Measurements from ENCODE around the gene CALML3. TPM values are rescaled to one million over a fixed set of nuclear protein-coding genes. Genes with fewer than 3 reads are reported as not detected.

The CALML3 gene
- total RNA-seq, 1 donor from 2014 or later: not detected

DNA sequence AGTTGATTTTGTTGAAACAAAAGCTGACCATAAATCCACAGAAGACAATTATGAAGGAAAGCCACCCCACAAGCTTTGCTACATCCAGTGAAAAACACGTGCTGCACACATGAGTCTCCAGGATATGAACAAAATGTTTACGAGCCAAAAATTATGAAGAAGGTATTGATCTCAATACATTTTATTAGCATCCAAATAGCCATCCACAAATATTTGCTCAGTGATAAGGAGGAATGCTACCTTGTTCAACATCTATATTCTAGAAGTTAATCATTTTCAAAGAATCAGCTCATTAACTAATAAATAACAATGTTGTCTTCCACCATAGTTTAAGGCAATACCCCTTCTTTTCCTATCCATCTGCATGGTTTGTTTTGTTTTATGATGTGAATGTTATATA lies 42.7 kb downstream of the CALML3 start:
- H3K4me1 Mint-ChIP-seq: no peaks in the 10 kb centered on the region
- no peak overlapping the region for H3K4me3 Mint-ChIP-seq
- POLR2A ChIA-PET: no interaction called here
- TF ChIP-seq, protein P1, sequence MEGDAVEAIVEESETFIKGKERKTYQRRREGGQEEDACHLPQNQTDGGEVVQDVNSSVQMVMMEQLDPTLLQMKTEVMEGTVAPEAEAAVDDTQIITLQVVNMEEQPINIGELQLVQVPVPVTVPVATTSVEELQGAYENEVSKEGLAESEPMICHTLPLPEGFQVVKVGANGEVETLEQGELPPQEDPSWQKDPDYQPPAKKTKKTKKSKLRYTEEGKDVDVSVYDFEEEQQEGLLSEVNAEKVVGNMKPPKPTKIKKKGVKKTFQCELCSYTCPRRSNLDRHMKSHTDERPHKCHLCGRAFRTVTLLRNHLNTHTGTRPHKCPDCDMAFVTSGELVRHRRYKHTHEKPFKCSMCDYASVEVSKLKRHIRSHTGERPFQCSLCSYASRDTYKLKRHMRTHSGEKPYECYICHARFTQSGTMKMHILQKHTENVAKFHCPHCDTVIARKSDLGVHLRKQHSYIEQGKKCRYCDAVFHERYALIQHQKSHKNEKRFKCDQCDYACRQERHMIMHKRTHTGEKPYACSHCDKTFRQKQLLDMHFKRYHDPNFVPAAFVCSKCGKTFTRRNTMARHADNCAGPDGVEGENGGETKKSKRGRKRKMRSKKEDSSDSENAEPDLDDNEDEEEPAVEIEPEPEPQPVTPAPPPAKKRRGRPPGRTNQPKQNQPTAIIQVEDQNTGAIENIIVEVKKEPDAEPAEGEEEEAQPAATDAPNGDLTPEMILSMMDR (IDR thresholded peaks at IDR 0.05): no peak
- DNase-seq (no peak), ATAC-seq (ENCODE audit: low read depth) (no peak)
- H3K36me3 Mint-ChIP-seq (ENCODE audit: low read depth): no peaks in the 10 kb centered on the region
- H3K27ac Mint-ChIP-seq: no peak overlapping the region
- CTCF ChIA-PET: no interaction called here
- intact Hi-C loops (cut with micrococcal nuclease): no loop called here
- peaks cover 7% of the 10 kb centered on the region for H3K27me3 Mint-ChIP-seq
- no peaks in the 10 kb centered on the region for H3K9me3 Mint-ChIP-seq

DNA sequence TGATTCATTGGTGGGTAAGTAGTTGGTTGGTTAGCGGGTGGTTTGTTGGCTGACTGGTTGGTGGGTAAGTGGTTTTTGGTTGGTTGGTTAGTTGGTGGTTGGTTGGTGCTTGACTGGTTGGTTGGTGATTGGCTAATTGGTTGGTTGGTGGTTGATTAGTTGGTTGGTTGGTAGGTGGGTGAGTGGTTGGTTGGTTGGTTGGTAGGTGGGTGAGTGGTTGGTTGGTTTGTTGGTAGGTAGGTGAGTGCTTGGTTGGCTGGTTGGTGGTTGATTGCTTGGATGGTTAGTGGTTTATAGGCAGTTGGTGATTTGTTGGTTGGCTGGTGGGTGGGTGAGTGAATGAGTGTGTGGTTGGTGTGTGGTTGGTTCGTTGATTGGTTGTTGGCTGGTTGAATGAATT lies 44.2 kb downstream of the CALML3 start:
- H3K4me1 Mint-ChIP-seq: no peaks in the 10 kb centered on the region
- DNase-seq (no peak), ATAC-seq (ENCODE audit: low read depth) (no peak)
- intact Hi-C loops (cut with micrococcal nuclease): no loop called here
- H3K36me3 Mint-ChIP-seq (ENCODE audit: low read depth): no peaks in the 10 kb centered on the region
- TF ChIP-seq, protein P1 (IDR thresholded peaks at IDR 0.05): no peak
- H3K27ac Mint-ChIP-seq: no peak overlapping the region
- no peaks in the 10 kb centered on the region for H3K9me3 Mint-ChIP-seq
- H3K27me3 Mint-ChIP-seq: peaks cover 7% of the 10 kb centered on the region
- H3K4me3 Mint-ChIP-seq: no peak overlapping the region
- ChIA-PET CTCF (no interaction called here), POLR2A (no interaction called here)

- CTCF ChIA-PET: no interaction called here
- Mint-ChIP-seq H3K4me3 (no peak overlapping the region), H3K9me3 (no peaks in the 10 kb centered on the region), H3K36me3 (ENCODE audit: low read depth) (no peaks in the 10 kb centered on the region), H3K27me3 (peaks cover 4% of the 10 kb centered on the region), H3K4me1 (no peaks in the 10 kb centered on the region), H3K27ac (no peak overlapping the region)
- DNase-seq (no peak), ATAC-seq (ENCODE audit: low read depth) (no peak)
- POLR2A ChIA-PET: no interaction called here
- TF ChIP-seq, protein P1 (IDR thresholded peaks at IDR 0.05): no peak
- intact Hi-C loops (cut with micrococcal nuclease): no loop called here
These were observed 44.8 kb downstream of the CALML3 start for GRCh38 chr10:5569568-5569967.

DNA sequence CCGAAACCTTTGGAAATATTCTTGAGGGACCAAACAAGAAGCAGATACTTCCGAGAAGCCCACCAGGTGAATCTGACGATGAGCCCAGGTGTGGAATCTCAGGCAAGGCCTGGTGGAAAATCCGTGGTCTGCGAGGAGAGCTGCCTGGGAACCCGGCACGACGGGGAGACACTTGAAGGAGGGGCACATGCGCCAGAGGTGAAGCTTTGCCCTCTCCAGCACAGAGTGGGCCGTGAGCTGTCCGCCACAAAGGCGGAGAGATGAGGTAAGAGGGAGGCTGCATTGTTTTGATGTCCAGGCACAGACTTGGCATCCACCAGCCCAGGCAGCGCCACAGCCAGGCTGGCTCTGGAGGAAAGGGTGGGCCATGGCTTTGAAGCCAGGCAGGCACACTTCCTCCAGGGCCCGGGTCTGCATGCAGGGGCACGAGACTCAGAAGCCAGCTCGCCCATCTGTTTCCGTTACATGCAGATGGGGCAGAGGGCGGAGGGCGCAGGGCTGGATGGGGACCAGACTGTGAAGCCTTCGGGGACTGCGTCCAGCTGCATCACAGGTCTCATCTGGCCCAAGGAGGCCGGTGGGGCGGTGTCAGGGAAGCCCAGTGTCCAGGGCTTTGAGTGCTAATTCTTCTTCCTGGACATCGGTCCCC lies 45.4 kb downstream of the CALML3 start:
- ATAC-seq (ENCODE audit: low read depth) (no peak), DNase-seq (no peak)
- H3K27me3 Mint-ChIP-seq: peaks cover 4% of the 10 kb centered on the region
- TF ChIP-seq, protein P1 (IDR thresholded peaks at IDR 0.05): no peak
- intact Hi-C loops (cut with micrococcal nuclease): no loop called here
- H3K4me3 Mint-ChIP-seq: no peak overlapping the region
- POLR2A ChIA-PET: no interaction called here
- CTCF ChIA-PET: no interaction called here
- no peaks in the 10 kb centered on the region for H3K9me3 Mint-ChIP-seq
- H3K4me1 Mint-ChIP-seq: no peaks in the 10 kb centered on the region
- H3K36me3 Mint-ChIP-seq (ENCODE audit: low read depth): no peaks in the 10 kb centered on the region
- H3K27ac Mint-ChIP-seq: no peak overlapping the region

DNA sequence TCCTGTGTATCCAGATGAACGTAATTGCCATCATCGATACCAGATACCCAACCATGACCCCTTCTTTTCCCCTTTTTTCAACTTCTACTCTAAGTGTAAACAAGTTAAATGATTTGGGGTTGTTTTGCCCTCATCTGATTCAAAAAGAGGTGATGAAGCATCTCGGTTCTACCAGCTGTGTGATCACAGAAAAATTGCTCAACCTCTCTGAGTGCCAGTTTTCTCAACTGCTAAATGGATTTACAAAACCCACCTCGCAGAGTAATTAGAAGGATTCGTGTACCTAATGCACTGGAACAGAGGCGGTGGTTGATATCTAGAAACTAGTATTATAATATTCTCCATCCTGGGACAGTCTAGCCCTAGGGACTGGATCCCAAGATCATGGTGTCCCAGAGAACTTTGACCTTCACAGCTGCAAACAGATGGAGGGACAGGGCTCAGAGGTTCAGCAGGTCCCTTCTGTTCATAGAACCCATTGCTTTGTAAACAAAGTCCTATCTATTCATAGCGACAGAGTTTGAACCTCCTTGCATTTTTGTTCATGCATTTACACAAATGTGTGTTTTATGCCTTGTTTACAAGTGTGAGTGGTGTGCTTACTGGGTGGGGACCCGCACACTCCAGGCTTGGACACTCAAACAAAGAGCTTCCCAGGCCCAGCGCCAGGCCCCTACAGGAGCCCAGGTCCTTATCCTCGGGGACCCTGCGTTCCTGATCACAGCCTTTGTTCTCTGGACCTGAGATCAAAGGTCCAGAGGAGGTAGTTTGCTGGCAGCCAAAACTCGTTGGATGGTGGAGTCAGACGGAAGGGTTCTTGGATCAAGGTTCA lies 46.4 kb downstream of the CALML3 start:
- POLR2A ChIA-PET: no interaction called here
- Mint-ChIP-seq H3K4me1 (peaks cover 2% of the 10 kb centered on the region), H3K9me3 (no peaks in the 10 kb centered on the region), H3K27ac (no peak overlapping the region), H3K27me3 (peaks cover 4% of the 10 kb centered on the region), H3K4me3 (no peak overlapping the region), H3K36me3 (ENCODE audit: low read depth) (no peaks in the 10 kb centered on the region)
- DNase-seq (no peak), ATAC-seq (ENCODE audit: low read depth) (no peak)
- CTCF ChIA-PET: no interaction called here
- intact Hi-C loops (cut with micrococcal nuclease): no loop called here
- TF ChIP-seq, protein P1 (IDR thresholded peaks at IDR 0.05): no peak

All from activated B cell treated with CpG ODN at 0.5 μM for 24 hours (primary cell).